NCI-H774 (cell line): ENCODE results near the gene MRFAP1.
"Not testable (repeated sequence)": the region's sequence is repeated elsewhere in the genome, so short reads cannot be mapped to it uniquely, and the experiment has no call there.

Experiments
- DNase-seq: peaks from one replicate; lab custom pipeline; 2025; lab: John Stamatoyannopoulos, UW

MRFAP1 gene

DNA sequence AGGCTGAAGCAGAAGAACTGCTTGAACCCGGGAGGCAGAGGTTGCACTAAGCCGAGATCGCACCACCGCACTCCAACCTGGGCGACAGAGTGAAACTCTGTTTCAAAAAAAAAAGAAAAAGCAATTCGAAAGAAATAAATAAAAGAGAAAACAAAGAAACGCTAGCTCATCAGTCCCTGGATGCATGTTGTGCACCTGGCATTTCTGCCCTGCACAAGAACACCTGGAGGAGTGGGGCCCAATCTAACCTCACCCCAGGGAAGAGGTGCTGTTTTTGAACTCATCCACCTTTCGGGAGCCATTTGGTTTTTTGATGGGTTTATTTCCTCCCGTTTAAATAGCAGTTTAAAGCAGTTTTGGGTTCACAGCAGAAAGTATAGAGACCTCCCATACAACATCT is 5.7 kb upstream of the MRFAP1 start:
- no peak for DNase-seq

GRCh38 chr4:6639137-6639680 is 1.3 kb upstream of the MRFAP1 start:
- no peak for DNase-seq

GRCh38 chr4:6641164-6641970 is 882 bp downstream of the MRFAP1 start:
- no peak for DNase-seq

GRCh38 chr4:6641971-6642320 is 1.5 kb downstream of the MRFAP1 start:
- DNase-seq = no peak

DNA sequence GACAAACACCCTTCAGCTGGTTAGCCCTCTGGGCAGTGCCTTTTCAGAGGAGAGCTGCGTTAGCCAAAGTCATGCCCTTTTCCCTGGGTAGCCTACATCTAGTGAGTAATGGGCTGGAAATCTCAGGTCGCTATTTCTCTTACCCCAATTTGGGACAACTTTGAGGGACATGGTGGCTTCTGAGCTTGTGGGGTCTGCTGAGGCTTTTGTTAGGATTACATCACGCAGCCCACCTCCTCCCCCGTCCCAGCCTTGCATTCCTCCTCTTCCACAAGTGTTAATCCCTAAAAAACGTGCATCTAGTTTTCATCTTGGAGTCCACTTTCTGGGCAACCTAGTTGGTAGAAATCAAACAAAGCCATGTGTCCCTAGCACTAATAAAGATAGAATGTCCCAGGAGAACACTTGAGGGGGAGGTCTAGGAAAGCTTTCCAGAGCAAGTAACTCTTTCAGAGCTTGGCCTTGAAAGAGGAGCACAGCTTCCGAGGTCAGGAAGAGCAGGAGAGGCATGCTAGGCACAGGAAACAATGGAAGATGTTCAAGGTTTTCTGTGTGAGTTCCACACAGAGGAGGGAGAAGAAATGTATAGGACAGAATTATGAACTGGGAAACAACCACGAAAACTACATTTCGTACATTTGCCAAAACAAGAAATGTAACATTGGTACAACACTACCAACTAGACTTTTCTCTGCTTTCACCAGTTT is 2.8 kb downstream of the MRFAP1 start:
- DNase-seq = no peak

GRCh38 chr4:6644792-6645530 is 4.5 kb downstream of the MRFAP1 start:
- no peak for DNase-seq

DNA sequence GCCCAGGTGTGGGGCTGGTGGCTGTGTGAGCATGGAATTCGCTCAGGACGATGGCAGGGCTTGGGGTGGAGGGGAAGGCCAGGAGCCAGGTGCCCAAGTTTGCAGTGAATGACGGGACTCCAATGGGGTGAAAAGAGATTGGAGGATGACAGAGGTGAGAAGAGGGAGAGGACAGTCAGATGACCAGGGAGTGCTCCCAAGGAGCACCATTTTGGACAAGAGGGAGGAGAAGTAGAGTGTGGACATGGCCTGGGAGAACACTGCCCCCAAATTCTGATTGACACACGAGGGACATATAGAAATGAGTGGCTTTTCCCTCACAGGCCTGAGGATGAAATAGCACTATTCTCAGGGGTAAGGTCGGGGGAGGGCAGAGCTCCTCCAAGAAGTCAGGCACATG is 6.7 kb downstream of the MRFAP1 start:
- DNase-seq = no peak

GRCh38 chr4:6647582-6648230 is 7.2 kb downstream of the MRFAP1 start:
- no peak for DNase-seq

DNA sequence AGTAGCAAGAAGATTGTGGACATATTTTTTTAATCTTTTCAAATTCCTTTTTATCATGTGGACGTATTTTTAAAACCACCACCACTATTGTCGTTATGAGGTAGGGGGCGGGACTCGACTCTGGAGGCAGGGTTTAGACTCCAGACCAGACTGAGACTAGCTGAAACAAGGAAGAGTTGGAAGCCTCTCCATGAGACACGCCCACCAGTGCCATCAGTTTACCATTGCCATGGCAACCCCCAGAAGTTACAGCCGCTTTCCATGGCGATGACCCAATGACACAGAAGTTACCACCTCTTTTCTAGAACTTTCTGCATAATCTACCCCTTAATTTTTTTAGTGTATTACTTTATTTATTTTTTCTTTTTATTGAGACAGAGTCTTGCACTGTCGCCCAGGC is 8.7 kb downstream of the MRFAP1 start:
- no peak for DNase-seq

GRCh38 chr4:6654211-6654610 is 13.7 kb downstream of the MRFAP1 start:
- not testable (repeated sequence) for DNase-seq

GRCh38 chr4:6655291-6655690 is 14.8 kb downstream of the MRFAP1 start:
- not testable (repeated sequence) for DNase-seq

DNA sequence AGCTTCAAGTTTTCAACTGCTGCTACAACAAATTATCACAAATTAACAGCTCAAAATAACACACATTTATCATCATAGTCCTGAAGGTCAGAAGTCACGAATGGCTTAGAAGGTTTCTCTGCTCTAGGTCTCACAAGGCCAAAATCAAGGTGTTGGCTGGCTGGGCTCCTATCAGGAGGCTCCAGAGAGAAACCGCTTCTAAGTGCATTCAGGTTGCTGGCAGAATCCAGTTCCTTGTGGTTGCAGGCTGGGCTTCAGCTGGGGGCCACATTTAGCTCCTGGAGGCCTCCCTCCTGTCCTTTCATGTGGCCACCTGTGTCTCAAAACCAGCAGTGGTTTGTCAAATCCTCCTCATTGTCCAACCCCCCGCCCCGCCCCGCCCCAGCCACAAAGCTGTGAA is 15.4 kb downstream of the MRFAP1 start:
- no peak for DNase-seq

DNA sequence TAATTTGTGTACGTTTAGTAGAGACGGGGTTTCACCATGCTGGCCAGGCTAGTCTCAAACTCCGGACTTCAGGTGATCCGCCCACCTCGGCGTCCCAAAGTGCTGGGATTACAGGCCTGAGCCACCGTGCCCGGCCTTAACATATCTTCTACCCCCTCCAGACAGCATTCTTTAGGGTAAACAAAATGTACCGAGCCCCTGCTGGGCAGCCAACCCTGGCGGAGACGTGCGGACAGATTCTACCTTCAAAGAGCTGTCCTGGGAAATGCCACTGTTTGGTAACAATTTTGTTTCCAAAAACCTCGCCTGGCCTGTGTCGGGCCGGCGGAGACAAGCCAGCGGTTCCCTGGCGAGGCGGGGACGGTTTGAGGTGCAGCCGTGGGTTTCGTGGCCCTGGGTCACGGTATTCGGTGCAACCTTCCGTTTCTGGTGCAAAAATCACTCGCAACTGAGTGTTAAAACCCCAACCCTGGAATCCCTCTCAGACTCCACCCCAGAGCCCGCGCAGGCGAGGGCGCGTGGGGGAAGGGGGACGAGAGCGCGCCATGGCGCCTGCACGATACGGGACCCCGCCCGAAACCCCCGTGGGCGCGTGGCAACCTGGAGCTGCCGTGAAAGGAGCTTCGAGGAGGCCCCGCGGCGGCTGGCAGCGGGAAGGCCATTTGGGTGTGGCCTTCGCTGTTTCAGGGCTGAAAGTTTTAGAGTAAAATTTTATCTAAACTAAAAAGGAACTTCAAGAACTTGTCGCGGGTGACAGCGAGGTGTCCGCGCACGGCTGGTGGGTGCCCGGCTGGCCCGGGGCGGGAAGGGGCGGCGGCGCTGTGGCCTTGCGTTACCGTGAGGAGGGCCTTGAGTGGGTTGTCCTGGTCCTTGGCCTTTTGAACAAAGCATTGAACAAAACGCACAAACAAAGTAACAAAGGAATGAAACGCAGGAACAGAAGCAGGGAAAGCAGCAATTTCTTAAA is 17.0 kb downstream of the MRFAP1 start:
- no peak for DNase-seq

- no peak for DNase-seq
Measured at GRCh38 chr4:6658209-6658595, 17.7 kb downstream of the MRFAP1 start.

- no peak for DNase-seq
Measured at GRCh38 chr4:6658597-6659075, 18.2 kb downstream of the MRFAP1 start.

DNA sequence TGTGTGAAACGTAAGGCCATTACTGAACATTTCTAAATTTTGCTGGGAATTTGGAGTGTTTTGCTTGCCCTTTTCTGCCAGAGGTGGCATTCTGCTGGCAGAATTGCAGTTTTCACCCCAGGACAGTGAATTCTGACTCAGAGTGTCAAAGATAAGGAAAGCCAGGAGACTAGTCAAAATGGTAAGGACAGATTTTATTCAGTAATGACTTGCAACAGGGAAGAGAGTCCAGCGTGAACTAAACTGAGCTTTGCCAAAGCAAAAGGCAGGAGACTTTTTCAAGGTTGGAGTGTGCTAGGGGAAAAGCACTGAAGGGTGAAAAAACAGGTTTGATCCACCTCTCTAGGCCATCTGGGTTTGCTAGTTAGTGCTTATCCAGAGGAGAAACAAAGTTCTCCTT is 19.4 kb downstream of the MRFAP1 start:
- DNase-seq = no peak

- no peak for DNase-seq
Measured at GRCh38 chr4:6660430-6660829, 19.9 kb downstream of the MRFAP1 start.

DNA sequence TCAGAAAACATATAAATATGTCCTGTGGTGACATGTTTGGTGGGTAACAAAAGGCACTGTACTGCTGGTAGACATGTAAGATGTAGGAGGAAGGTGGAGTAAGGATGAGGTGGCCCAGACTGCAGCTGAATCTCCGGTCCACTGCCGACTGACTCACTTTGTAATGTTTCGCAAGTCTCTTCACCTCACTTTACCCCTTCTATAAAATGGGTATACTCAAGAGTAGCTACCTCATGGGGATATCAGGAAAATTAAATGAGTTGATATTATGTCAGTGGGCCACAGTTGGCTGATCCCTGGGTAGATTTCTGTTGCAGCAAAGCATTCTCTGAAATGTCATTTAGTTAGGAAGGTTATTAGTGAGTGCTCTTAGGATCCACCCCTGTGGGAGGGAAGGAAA is 22.1 kb downstream of the MRFAP1 start:
- DNase-seq = no peak

DNA sequence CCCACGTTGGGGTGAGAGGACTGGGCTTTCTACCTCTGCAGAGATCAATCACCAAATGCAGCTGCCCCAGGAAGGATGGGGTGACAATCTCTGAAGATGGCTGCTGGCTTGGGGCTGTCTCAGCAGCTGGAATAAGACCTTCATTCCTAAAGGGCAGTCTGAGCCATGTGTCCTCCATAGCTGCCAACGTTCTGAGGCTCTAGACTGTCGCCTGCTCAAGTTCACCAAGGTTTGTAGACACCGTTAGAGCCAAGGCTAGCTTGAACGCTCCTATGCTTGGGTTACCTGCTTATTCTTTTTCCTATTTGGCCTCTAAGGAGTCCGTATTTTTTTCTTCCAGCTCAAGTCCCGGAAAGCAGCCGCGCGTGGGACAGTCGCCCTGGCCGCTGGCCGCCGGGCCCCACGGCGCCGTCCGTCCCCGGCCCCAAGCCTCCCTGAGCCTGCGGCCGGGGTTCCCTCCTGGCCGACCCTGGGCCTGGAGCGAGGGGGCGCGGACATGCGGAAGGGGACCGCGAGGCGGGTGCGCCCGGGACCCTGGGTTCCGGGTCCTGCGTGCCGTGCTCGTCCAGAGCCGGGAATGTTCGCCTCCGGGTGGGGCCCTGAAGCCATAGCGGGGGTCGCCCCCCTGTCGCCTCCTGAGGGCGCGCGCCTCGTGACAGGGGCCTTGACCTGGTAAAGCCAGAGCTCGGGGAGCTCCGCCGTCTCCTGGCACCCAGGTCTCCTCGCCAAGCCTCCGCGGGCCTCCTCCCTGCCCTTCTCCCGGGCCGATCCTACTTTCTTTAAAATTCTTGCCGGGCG is 23.3 kb downstream of the MRFAP1 start:
- DNase-seq = no peak

GRCh38 chr4:6665320-6665654 is 24.8 kb downstream of the MRFAP1 start:
- DNase-seq = no peak
